GM19455 (cell line): Measurements from ENCODE around the gene UBE3B.

Source experiments
- ATAC-seq: cut with Tn5 transposase; IDR thresholded peaks from one replicate; pipeline ENCODE4 v1.9.1; 2021; ENCODE audit not compliant: unreplicated experiment

The UBE3B gene

DNA sequence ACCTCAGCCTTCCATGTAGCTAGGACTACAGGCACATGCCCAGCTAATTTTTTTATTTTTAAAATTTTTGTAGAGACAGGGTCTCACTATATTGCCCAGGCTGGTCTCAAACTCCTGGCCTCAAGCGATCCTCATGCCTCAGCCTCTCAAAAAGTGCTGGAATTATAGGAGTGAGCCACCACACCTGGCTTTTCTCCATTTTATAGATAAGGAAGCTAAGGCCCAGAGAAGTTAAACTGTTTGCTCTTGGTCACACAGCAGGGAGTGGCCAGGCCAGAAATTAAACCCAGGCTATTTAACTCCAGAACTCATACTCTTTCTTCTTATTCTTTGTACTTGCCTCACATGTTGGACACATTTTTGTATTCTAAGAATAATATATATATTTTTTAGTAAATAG lies 16.5 kb downstream of the UBE3B start:
- ATAC-seq = no peak

DNA sequence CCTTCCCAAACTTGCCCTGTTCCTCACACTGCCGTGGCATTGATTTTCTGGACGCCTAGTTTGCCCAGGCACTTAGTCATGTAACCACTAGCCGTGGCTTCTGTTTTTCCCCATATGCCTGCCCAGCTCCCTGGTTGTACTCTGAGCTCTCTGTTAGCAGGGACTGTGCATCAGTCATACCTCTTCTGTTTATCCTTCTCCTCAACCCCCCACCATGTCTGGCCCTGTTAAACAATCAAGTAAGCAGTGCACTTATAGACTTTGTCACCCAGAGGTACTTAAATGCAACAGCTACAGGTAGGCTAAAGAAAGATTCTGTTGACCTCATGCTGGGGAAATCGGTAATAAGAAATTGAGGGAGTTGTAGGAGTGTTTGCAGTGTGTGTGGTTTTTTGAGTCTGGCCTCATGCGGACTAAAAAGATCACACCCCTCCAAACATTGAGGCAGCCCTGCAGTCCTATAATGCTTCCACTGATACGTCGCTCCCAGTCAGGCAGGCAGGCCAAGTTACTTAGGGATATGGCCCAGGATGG lies 17.0 kb downstream of the UBE3B start:
- ATAC-seq = no peak

DNA sequence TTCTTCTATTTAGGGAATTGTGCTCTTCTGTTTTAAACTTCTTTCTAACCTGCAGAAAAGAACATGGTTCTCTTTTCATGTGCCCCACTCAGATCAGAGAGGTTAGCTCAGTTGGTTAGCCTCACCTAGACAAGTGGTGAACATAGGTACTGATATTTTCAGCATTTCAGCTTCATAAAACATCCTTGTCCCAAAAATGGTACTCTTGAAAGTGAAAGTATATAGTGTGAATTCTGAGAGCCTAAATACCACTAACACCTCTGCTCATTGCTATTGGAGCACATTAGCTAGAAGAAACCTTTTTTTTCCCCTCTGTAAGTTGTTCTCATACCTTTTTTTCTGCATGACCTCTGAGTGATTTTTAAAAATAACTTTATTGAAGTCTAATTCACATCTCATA lies 17.6 kb downstream of the UBE3B start:
- no peak for ATAC-seq

DNA sequence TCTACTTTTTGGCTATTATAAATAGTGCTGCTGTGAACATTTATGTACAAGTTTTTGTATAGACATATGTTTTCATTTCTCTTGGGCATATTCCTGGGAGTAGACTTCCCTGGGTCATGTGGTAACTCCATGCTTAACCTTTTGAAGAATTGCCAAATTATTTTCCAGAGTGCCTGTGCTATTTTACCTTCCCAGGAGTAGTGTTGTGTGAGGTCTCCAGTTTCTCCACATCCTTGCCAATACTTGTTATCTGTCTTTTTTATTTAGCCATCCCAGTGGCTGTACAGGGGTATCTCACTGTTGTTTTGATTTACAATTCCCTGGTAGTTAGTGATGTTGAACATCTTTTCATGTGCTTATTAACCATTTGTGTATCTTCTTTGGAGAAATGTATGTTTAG lies 18.9 kb downstream of the UBE3B start:
- no peak for ATAC-seq

DNA sequence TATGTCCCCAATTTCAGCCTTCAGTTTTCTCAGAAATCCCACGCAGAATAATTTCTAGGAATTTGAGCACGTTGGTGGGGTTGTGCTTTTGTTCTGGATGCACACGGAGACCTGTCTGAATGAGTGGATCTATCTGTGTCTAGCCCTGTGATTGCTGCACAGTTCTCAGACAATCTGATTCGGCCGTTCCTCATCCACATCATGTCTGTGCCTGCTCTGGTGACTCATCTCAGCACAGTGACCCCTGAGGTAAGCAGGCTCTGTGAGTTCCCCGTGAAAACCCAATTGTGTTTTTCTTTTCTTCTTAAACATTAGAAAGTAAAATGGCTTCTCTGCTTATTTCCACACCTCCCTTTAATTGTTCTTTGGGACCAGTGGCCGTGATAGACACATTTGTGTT lies 20.2 kb downstream of the UBE3B start:
- ATAC-seq = no peak

DNA sequence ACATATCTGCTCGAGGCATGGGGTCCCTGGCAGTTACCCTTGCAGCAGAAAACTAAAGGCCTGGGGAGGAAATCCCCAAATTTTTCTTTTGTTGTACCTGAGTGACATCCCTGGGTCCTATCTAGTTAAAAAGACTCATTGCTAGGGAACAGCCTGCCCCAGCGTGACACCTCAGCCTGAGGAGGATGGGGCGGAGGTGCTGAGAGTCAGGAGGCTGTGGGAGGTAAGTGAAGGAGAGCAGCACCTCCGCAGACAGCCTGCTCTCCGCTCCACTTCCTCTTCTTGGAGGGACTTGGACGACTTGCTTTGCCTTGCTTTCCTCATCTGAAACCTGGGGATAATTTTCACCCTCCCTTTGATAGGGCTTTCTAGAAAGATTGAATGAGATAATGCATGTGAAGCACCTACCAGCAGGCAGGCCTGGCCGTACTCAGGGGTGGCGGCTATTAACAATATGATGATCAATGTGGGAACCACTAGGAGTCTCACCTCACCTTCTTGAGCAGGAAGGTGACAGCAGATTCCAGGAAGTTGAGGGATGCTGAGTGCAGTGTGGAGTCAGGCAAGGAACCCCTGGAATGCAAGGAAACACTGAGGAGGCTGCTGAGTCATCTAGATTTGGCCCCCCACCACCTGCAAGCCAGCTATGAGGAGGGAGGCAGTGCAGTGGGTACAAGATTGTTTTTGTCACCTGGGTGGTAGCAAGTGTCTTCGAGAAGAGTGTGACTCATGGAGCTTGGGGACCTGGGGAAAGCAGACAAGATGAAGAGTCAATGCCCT lies 23.2 kb downstream of the UBE3B start:
- no peak for ATAC-seq

DNA sequence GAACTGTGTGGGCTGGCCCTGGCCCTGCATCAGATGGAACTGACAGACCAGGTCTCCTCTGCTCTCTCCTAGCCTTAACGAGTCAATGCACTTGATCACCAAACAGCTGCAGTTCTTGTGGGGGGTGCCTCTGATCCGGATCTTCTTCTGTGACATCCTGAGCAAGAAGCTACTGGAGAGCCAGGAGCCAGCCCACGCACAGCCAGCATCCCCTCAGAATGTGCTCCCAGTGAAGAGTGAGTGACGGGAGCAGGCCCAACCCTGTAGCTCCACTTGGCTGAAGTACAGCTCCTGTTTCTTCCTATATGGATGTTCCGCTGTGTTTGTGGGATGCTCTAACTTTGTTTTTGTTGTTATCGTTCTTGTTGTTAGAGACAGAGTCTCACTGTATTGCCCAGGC lies 23.9 kb downstream of the UBE3B start:
- ATAC-seq = no peak

DNA sequence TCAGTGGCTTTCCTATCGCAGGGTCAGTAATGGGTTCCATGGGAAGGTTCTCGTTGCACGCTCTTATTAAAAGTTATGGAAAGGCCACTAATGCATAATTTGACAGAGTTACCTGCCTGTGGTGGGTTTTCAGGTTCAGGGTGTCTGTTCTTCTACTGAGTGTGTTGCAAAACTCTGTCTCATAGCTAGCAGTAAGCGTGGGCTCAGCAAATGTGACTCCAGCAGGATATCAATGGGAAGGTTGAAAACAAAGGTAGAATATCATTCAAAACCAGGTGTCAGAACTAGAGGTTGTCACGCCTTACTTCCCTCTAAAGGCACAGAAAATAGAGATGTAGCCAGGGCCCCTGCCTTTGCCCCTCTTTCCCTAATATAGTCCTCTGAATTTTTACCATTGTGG lies 24.9 kb downstream of the UBE3B start:
- ATAC-seq = no peak

DNA sequence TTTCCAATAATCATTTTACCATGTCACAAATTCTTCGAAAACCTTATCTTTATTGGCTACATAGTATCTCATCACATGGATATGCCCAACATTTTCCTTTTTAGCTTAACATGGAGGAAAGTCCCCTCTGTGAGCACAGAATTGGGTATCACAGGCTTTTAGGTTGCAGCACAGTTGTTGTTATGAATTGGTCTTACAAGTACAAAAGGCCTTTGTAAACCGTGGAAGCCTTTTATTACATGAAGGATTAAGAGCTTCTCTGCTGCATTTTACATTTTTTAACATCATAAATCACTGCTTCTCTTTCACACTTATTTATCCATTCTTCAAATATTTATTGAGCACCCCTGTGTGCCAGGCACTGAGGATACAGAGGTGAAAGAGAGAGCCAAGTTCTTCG lies 26.2 kb downstream of the UBE3B start:
- no peak for ATAC-seq

DNA sequence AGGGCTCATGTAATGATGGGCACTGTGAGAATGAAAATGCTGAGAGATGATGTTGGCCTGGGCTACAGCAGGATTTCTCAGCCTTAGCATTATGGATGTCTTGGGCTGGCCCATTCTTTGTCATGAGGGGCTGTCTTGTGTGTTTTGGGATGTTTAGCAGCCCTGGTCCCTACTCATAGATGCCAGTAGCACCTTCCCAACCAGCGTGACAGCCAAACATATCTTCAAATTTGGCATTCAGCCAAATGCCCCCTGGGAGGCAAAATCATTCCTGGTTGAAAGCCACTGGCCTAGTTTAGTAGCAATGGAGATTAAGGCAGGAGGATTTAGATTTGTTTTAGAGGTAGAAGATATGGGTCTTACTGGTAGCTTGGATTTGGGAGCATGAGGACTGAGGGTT lies 26.6 kb downstream of the UBE3B start:
- ATAC-seq = no peak

DNA sequence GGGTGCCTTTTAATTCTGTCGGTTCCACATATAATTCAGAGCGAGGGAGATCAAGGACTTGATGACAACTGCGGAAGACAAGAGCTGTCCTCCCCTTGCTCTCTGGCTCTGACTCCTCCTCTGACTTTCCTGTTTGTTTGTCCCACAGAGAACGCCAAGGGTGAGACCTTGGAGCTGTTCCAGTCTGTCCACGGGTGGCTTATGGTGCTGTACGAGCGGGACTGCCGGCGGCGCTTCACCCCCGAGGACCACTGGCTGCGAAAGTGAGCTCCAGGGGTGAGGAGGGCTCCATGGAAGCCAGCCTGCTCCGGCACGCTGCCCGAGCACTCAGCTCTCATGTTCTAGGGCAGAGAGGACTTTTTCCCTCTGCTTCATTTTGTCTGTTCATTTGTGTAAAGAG lies 32.8 kb downstream of the UBE3B start:
- no peak for ATAC-seq

DNA sequence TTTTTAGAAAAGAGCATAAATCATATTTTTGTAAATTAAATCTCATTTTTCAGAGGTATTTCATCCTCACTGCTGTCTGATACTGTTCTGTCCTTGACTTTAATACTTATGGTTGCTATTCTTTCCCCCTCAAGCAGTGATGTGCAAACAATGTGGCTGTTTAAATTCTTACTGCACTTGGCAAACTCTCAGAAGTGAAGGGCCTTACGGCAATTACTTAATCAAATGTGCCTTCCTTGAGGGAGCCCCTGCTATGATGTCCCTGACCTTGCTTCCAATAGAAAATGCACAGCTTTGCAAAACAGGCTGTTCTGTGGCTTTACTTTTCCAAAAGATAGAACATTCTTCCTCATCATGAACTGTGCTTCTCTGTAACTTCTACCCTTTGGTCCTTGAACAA lies 35.2 kb downstream of the UBE3B start:
- ATAC-seq = no peak

DNA sequence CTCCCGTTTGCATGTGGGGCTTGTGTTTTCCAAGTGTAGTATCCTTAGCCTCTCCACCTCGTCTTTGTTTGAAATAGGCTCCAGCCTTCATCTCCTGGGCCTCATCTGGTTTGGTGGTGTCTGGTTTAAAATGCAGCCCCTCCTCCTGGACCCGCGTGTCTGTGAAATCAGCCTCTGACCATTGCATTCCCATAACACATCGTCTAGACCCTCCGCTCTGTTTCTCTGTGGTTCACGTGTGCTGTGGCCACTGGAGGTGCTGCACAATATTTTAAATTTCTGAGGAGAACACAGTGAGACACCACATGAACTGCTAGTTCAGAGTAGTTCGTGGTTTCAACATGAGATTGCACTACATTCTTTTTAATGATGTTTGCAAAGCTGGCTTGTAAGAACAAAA lies 35.6 kb downstream of the UBE3B start:
- ATAC-seq = no peak

DNA sequence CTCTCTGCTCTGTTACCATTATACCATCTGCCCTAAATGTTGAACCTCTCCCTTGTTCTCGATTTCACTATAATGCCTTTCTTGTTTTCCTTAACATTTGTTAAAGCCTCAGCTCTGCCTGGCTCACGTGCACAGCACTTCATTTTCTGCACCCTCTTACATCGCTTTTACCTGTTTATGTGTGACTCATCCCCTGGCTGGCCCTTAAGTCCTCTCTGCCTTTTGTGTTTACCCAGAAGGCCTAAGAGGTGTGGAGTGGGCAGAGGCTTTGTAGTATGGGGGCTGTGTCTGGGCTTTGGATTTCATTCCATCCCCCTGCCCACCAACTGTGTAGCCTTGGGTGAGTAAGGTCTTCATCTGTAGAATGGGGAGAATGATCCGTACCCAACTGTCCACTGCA lies 36.5 kb downstream of the UBE3B start:
- ATAC-seq = no peak

DNA sequence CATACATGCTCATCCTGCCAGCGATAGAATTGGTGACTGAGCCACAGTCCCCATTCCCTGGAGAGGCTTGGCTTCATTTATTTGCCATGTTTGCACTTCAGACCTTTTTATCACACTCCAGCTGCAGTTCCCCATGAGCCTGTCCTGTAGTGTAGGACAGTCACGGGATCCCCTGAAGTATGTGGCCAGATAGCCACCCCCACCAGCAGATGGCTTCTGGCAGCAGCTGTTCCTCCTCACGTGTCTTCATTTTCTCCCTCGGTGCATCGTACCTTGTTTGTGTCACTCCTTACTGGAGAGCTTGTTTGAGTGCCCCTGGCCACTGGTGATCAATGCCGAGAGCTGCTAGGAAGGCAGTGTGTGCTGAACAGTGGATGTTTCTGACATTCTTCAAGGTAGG lies 40.2 kb downstream of the UBE3B start:
- no peak for ATAC-seq

DNA sequence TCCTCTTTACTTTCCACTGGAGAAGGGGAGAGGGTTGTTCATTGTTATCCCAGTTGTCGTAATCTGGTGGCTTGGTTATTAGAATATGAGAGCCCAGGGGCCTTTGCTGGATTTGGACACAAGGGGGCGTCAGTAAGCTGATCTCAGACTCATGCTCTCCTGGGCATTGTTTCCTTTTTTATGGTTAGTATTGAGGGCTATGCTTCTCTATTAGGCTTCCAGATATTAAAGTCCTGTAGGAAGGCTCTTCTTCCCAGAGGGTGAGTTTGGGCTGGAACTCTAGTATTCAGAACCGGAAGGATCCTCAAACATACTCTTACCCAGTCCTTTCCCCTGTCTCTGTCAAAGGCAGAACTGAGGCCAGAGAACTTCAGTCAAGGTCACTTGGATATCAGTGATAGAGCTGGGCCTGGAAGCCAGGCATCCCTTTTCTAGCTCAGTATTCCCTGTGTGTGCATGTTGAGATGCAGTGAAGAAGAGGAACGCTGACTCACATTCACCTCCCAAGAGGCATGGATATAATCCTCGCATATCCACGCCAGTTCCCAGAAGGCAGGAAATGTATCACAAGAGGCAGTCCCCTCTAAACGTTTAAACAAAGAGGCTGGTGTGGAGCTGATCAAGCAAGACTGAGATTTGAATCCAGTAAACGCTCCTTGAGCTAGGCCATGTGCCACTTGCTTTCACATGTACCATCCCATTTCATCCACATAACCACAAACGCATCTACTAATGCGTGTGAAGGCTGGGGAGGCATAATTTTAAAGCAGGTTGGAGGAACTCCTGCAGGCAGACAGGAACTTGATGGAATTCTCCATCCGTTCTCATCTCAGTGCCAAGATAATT lies 41.6 kb downstream of the UBE3B start:
- ATAC-seq = no peak

DNA sequence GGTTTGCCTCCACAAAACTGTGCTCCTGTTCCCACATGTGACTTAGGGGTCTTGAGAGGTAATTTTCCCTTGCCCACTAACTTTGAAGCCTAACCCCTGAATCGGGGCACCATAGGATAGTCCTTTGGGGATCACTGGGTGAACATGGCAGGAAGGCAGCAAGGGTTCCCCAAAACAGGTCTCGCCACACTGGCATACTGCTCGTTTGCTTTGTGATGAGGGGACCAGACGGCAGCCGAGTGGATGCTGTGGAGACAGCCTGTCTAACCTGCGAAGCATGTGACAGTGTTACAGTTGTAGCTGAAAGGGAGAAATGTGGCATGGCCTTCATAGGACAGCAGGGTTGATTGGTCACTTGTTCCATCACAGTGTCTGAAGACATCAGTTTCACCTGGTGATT lies 42.4 kb downstream of the UBE3B start:
- no peak for ATAC-seq

DNA sequence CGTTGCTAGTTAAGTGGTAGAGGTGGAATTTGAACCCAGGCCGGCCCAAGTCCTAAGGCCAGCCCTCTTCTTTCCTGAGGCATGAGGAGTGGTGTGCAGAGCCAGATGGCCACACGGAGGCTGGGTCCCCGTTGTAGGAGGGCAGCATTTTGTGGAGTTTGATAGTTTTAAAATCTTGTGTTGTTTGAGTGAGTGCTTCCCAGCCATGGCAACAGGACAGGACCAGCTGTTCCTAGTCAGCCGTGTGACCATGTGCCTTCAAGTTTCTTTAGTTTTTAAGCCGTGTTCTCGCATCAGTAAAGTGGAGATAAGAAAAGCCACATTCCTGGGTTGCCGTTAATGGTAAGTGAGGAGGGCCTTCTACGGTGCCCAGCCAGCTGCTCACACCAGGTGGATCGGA lies 44.4 kb downstream of the UBE3B start:
- no peak for ATAC-seq

DNA sequence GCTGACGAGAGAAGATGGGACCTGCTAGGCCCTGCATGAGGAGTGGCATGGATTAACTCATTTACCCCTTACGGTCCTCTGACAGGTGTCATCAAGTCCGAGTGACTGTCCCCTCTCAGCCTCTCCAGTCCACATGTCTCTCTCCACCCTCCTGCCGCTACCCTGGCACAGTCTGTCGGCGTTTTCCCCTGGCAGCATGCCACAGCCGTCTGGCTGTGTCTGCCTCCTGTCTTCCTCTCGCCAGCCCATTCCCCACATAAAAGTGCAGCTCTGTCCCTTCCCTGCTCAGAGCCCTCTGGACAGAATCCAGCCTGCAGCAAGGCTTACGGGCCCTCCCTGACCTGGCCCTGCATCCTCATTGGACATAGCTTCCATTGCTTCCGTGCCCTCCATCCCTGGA lies 45.6 kb downstream of the UBE3B start:
- ATAC-seq = no peak

DNA sequence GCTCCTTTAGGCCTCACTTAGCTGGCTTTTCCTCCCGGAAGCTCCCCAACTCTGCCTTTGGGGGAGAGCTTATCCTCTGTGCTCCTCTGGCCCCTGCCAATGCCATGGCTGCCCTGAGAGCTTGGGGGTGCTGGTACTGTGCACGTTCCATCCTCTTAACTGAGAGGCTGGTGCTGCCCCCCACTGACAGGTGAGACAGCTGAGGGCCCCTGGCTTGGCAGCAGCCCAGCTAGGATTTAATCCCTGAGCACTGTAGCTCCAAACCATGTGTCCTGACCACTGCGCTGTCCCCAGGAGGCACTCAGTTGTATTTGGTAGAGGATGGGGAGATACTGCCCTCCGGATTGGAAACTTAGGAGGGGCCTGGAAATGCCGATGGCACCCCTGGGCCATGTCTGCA lies 46.1 kb downstream of the UBE3B start:
- ATAC-seq = no peak

DNA sequence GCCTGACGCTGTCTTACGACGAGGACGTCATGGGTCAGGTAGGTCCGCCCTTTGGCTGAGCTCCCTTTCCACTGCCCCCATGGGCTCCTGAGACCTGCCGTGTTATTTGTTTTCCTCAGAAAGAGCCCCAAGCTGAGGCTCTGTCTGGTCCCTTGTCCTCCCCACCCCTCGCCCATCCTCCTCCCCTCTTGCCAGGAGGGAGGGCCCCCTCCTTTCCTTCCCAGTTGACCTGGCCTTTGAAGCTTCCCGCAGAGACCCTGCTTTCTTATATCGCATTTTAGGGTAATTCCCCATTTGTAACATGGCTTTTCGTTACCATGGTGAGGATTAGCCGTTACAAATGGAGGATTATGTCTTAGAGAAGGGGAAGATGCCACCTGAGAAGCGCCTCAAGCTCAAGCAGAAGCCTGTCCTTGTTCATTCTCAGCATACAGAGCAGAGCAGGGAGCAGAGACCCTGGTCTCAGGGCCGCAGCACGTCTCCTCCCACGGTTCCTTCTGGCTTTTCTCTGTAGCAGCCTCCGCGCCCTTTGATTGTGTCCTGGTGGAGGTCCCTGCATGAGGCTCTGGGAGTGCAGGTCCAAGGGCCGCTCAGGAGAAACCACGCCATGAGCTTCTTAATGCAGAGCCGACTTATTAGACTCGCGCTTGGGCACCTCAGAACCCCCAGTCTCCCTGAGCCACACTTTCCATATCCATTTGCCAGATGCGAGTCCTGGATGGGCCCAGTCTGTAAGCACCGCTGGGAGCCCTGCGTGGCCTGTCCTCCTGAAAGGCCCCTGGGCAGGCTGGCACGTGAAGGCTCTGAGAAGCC lies 47.2 kb downstream of the UBE3B start:
- no peak for ATAC-seq

DNA sequence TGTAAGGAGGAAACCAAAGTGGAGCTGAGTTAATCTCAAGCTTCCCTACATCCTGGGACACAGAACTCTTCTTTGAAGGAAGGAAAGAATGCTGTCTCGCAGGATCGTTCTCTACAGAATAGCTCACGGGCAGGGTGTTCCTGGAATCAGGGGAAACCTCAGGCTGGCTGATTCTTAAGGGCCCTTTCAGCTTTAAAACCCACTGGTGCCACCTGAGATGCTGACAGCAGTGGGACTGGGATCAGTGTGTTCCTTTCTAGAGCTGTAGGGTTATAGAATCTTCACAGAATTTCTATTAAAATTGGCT lies 47.8 kb downstream of the UBE3B start:
- no peak for ATAC-seq
